Measurements from ENCODE around the gene OLFM1.

GRCh38 chr9:135043345-135043744, 44.1 kb upstream of the OLFM1 start:
- no peak for TF ChIP-seq CTCF (IDR thresholded peaks at IDR 0.05; ENCODE audit: insufficient read depth, low read depth, low read length)
- no peak for TF ChIP-seq EZH2 (IDR thresholded peaks at IDR 0.05; ENCODE audit: insufficient read depth, low read length)

All from astrocyte (in vitro differentiated cells and primary cell).